Stimulated activated effector memory CD8-positive, alpha-beta T cell treated with anti-CD3 and anti-CD28 coated beads, Interleukin-12 subunit alpha, Interleukin-12 subunit beta, amount 100 ng/mL, for 72 hours (primary cell): Measurements from ENCODE around the gene ARTN.

Experiments
- ATAC-seq: fragments of 150-1000 bp; cut with Tn5 transposase; 2 replicates; pipeline ENCODE4 v1.10.0; 2021
- DNase-seq, 2 donors: peaks; one replicate each; pipeline ENCODE4 v3.0.0; 2021 to 2022; ENCODE audit warnings: low spot score in 2 of 2
- H3K27ac Mint-ChIP-seq: one replicate; pipeline ENCODE4 v1.8.0; 2022; ENCODE audit warnings: mild to moderate bottlenecking, mixed read lengths
- H3K36me3 Mint-ChIP-seq: one replicate; pipeline ENCODE4 v1.8.0; 2022; ENCODE audit warnings: mild to moderate bottlenecking, mixed read lengths
- H3K4me1 Mint-ChIP-seq: one replicate; pipeline ENCODE4 v1.8.0; 2022; ENCODE audit warnings: mixed read lengths
- H3K4me3 Mint-ChIP-seq: one replicate; pipeline ENCODE4 v1.8.0; 2022; ENCODE audit warnings: mild to moderate bottlenecking, mixed read lengths
- H3K9me3 Mint-ChIP-seq: one replicate; pipeline ENCODE4 v1.8.0; 2022; ENCODE audit warnings: mixed read lengths

Gene ARTN

DNA sequence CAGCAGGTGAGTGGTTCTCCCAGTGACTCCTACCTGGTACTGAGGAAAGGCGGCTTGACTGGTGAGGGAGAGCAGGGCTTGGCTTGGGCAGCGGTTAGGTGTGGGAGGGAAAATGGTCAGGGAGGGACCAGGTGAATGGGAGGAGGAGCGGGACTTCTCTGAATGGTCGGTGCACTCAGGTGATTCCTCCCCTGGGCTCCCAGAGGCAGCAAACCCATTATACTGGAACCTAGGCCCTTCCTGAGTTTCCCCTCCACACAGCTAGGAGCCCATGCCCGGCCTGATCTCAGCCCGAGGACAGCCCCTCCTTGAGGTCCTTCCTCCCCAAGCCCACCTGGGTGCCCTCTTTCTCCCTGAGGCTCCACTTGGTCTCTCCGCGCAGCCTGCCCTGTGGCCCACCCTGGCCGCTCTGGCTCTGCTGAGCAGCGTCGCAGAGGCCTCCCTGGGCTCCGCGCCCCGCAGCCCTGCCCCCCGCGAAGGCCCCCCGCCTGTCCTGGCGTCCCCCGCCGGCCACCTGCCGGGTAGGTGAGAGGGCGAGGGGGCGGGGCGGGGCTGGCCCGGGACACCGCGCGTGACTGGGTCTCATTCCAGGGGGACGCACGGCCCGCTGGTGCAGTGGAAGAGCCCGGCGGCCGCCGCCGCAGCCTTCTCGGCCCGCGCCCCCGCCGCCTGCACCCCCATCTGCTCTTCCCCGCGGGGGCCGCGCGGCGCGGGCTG is 2.3 kb downstream of the ARTN start:
- Mint-ChIP-seq H3K4me3 (no peak overlapping the region), H3K27ac (no peak overlapping the region), H3K36me3 (peaks cover 9% of the 10 kb centered on the region), H3K9me3 (no peaks in the 10 kb centered on the region), H3K4me1 (peaks cover 18% of the 10 kb centered on the region)
- ATAC-seq = no peak
- DNase-seq = no peak

DNA sequence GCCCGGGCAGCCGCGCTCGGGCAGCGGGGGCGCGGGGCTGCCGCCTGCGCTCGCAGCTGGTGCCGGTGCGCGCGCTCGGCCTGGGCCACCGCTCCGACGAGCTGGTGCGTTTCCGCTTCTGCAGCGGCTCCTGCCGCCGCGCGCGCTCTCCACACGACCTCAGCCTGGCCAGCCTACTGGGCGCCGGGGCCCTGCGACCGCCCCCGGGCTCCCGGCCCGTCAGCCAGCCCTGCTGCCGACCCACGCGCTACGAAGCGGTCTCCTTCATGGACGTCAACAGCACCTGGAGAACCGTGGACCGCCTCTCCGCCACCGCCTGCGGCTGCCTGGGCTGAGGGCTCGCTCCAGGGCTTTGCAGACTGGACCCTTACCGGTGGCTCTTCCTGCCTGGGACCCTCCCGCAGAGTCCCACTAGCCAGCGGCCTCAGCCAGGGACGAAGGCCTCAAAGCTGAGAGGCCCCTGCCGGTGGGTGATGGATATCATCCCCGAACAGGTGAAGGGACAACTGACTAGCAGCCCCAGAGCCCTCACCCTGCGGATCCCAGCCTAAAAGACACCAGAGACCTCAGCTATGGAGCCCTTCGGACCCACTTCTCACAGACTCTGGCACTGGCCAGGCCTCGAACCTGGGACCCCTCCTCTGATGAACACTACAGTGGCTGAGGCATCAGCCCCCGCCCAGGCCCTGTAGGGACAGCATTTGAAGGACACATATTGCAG is 3.0 kb downstream of the ARTN start:
- DNase-seq (no peak), ATAC-seq (peak; percentile 17)
- Mint-ChIP-seq H3K27ac (no peak overlapping the region), H3K9me3 (no peaks in the 10 kb centered on the region), H3K4me1 (peaks cover 18% of the 10 kb centered on the region), H3K4me3 (peak overlapping the region; percentile 37), H3K36me3 (peaks cover 9% of the 10 kb centered on the region)

DNA sequence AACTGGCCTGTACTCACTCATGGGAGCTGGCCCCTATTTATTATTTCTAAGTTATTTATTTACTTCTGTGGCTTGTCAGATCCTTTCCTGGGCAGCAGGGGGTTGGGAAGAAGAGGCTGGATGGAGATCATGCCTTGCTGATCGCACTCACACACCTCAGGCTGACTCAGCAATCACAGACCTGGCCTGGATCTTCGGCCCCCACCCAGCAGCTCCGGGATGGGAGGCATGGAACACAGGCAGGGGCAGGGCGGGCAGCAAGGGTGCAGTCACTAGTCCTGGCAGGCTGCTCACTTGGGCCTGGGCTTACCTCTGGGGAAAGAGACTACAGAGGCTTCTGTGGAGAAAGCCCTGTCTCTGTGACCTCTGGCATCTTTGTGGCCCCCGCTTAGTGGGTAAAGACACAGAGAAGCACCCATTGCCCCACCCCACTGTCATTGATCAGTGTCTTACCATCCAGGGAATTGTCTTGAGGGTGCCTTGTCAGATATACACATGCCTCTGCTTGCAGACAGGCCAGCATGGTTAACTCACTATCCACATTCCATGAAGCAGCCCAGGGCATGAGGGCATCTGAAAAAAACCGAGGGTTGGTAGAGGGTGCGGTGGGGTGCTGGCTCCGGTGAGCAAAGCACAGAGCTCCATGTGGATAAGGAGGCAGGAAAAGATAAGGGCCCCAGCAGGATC is 3.7 kb downstream of the ARTN start:
- H3K9me3 Mint-ChIP-seq = no peaks in the 10 kb centered on the region
- peak overlapping the region; percentile 37 for H3K4me3 Mint-ChIP-seq
- DNase-seq (no peak), ATAC-seq (no peak)
- H3K36me3 Mint-ChIP-seq = peaks cover 9% of the 10 kb centered on the region
- H3K27ac Mint-ChIP-seq = no peak overlapping the region
- peaks cover 18% of the 10 kb centered on the region for H3K4me1 Mint-ChIP-seq

DNA sequence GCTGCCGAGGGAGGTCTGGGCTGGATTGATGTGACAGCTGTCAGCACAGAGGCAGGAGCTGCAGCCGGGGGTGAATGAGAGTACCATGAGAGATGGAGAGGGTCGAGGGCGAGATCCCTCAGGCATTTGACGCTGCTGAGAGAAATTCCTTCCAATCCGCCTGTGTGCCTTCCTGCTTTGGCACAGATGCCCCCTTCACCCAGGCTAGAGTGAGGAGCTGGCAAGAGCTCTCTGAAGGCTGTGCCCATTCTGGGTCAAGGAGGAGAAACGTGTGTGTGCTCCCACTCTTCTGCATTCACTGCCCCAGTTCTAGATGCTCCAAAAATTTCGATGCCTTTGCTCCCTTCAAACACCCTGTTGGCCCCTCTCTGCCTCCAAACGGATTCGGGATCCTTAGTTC is 4.8 kb downstream of the ARTN start:
- peak overlapping the region; percentile 38 for H3K27ac Mint-ChIP-seq

DNA sequence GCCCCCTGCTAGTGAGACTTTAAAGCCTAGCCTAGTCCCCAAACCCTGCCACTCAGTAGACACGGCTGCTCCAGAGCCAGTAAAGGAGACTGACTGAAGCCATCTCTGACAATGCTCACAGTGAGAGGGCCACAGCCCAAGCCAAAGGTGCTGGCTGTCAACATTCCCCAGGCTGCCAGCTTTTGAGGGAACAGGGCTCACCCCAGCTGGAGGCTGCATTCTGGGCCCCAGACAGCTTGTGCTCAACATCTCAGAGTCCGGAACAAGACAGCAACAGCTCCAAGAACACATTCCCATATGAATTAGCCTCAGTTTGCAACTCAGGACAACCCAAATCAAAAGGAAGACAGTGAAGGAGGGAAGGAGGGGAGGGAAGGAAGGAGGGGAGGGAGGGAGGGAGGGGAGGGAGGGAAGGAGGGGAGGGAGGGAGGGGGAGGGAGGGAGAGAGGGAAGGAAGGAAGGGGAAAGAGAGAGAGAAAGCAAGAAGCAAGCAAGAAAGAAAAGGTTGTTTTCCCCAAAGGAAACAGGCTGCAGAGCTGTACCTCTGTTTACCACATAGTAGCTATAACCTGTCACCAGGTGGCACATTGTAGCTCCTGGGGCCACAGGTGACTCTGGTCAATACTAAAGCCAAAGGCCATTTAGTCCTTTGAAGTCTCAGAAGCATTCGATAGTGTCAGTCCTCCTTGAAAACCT is 5.4 kb downstream of the ARTN start:
- ATAC-seq = no peak
- H3K4me3 Mint-ChIP-seq = no peak overlapping the region
- no peak for DNase-seq
- H3K9me3 Mint-ChIP-seq = no peaks in the 10 kb centered on the region
- H3K27ac Mint-ChIP-seq = peak overlapping the region; percentile 38
- peaks cover 17% of the 10 kb centered on the region for H3K4me1 Mint-ChIP-seq
- H3K36me3 Mint-ChIP-seq = peaks cover 9% of the 10 kb centered on the region

More for the DNA sequence above, 4.8 kb downstream of the ARTN start:
- Mint-ChIP-seq H3K9me3 (no peaks in the 10 kb centered on the region), H3K36me3 (peaks cover 9% of the 10 kb centered on the region), H3K4me1 (peaks cover 20% of the 10 kb centered on the region), H3K4me3 (no peak overlapping the region)
- DNase-seq (no peak), ATAC-seq (no peak)

DNA sequence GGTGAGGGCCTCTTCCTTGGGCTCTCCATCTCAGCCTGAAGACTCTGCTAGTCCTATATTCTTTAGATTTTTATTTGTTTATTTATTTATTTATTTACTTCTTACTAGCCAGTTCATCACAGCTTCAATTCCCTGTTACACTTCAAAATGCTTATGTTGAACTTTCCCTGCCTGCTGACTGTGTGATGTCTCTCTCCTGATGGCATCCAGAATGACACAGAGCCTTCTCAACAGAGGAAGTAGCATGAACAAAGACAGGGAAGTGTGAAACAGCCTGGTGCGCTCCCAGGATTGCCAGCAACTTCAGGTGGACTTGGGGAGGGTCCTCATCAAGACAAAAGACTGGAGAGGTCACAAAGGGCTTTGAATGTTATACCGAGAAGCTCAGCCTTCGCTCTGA is 8.8 kb downstream of the ARTN start:
- peaks cover 35% of the 10 kb centered on the region for H3K4me1 Mint-ChIP-seq
- no peaks in the 10 kb centered on the region for H3K9me3 Mint-ChIP-seq
- peak overlapping the region; percentile 36 for H3K27ac Mint-ChIP-seq
- no peak overlapping the region for H3K4me3 Mint-ChIP-seq
- ATAC-seq = no peak
- peaks cover 20% of the 10 kb centered on the region for H3K36me3 Mint-ChIP-seq
- no peak for DNase-seq

DNA sequence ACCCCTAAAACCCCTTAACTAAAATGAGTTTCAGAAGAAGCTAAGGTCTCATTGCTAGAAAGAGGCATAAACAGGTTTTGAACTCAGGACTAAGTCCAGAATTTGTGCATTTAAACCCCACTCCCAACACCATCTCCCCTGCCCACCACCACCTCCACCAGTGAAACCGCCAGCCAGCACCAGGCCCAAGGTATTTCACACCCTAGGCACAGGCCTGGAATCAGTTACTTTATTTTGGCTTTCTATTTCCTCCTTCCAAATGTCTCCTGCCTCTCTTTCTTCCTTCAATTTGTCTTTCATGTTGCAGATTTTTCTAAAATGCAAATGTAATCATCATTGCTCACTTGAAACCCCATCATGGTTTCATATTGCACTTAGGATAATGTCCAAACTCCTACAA is 11.3 kb downstream of the ARTN start:
- peak overlapping the region; percentile 93 for H3K4me3 Mint-ChIP-seq

DNA sequence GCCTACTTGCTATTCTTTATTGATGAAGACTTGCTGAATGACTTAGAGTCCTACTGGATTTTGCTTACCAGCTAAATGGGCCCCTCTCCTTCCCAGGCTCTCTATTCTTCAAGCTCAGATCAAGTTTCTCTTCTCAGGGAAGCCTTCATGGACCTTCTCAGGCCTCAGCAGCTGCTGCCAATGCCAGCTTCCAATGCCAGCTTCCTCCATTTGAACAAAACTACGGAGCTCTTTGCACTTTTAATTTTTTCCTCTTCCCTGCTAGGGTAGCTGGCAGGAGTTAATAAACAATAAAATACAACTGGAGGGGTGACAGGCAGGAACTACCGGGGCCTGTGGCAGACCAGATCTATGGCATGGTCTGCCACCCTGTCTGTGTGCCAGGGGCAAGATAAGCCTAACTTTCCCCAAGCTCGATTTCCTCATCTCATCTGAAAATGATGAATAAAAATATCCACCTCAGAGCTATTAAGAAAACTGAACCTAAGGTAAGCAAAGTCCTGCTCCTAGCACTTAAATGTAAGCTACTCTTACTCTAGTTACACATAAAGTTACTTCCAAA is 12.2 kb downstream of the ARTN start:
- peak overlapping the region; percentile 99 for H3K27ac Mint-ChIP-seq
- peaks cover 20% of the 10 kb centered on the region for H3K36me3 Mint-ChIP-seq
- H3K4me3 Mint-ChIP-seq = peak overlapping the region; percentile 93
- ATAC-seq (no peak), DNase-seq (no peak)
- peaks cover 57% of the 10 kb centered on the region for H3K4me1 Mint-ChIP-seq
- no peaks in the 10 kb centered on the region for H3K9me3 Mint-ChIP-seq

More for the DNA sequence above, 11.3 kb downstream of the ARTN start:
- Mint-ChIP-seq H3K9me3 (no peaks in the 10 kb centered on the region), H3K36me3 (peaks cover 20% of the 10 kb centered on the region), H3K4me1 (peaks cover 49% of the 10 kb centered on the region), H3K27ac (peak overlapping the region; percentile 99)
- DNase-seq (no peak), ATAC-seq (no peak)

DNA sequence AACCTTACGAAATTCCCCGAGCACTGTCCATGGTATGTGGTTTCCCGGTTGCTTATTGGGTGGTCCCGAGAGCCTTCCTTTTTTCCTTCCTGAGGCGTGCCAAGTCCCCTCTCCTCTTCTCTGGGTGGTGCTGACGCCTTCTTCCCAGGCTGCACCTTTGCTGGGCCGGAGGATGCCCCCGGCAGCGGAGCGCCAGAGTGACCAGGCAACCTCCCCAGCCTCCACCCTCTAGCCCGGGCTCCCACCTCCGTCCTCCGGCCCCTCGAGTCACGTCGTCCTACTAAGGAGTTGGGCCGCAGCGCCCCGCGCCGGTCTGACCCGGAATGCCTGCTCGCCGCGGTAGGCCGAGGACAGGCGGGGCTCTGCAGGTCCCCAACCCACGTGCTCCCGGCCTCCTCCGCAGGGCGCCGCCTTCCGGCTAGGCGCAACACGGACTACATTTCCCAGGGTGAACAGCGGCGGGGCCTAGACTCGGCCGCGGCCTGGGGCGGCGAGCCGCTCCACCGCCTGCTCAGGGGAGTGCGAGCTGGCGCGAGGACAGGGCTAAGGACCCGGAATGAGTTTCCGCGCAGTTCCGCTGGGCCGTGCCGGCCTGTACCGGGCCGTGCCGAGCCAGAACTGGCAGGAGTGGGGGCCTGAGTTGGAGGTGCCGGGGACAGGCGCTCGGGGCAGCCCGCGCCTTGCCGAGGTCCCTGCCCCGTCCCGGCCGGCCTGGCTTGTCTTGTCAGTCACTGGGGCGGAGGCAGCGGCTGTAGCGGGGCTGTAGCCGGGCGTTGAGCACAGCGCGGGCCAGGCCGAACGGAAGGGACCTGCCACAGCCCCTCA is 12.8 kb downstream of the ARTN start, which contains the start of gene IPO13:
TSS of gene IPO13 (plus strand) at position 715 of the 825 bp plus-strand sequence. CDS start 651 bp downstream, outside the sequence.
- peak; percentile 97 for ATAC-seq
- Mint-ChIP-seq H3K27ac (peak within 1 kb of the TSS; percentile 99), H3K4me1 (peaks cover 64% of the 10 kb centered on the region), H3K9me3 (no peaks in the 10 kb centered on the region), H3K4me3 (peak within 1 kb of the TSS; percentile 93), H3K36me3 (peaks cover 20% of the 10 kb centered on the region)
- DNase-seq = peak; percentile 98 to 99

DNA sequence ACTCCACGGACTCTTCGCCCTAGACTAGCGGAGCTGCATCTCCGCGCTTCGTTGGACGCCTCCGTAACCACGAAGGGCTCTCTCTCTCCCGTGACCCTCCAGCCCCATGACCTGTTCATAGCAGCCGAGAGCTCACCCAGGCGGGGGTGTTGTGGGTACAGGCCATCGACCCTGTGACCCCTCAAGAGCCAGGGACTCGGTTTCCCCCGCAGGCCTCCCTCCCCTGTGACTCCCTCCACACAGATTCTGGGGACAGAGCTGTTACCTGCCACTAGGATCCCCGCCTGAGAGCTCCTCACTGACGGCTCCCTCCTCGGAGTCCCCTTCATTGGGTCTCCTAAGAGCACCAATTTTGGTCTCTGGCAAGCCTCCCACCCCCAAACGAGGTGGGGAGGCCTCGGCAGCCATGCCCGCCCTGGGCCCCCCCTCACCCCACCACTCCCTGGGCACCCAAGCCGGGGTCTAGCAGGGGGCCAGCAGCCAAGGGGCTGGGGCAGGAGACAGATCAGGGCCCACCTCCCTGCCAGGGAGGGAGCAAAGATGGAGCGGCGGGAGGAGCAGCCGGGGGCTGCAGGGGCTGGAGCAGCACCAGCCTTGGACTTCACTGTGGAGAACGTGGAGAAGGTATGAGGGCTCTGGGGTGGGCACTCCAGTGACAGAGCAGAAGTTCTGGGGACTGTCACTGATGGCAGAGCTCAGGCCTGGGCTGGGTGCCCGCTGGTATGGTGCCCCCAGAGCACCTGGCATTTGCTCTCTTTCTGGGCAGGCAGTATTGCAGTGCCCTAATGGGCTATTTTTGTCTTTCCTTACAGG is 13.7 kb downstream of the ARTN start:
- peak overlapping the region; percentile 99 for H3K27ac Mint-ChIP-seq
- peaks cover 66% of the 10 kb centered on the region for H3K4me1 Mint-ChIP-seq
- peaks cover 20% of the 10 kb centered on the region for H3K36me3 Mint-ChIP-seq
- H3K9me3 Mint-ChIP-seq = no peaks in the 10 kb centered on the region
- ATAC-seq = no peak
- no peak for DNase-seq
- H3K4me3 Mint-ChIP-seq = peak overlapping the region; percentile 93

DNA sequence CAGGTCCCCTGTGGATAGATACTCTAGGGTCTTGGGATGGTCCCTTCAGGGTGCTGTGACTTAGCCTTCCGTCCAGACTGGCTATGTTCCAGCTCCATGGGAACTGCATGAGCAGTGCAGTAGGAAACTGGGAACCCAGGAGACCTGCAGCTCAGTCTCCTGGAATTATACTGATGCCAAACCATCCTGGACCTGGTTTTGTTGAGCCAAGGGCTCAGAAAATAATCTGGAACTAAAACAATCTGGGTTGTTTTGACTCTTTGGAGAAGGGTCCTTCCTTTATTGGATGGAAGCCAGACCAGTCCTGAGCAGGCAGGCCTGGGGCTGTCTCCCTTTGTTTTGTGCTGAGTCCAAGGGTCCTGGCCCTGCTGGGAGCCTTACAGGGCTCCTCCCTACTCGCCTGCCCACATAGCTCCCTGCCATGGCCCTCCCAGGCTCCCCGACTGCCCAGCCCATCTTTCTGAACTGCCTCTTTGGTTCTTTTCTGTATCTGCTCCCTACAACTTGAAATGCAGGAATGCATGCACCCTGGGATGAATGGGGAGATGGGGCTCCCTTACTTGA is 14.4 kb downstream of the ARTN start:
- Mint-ChIP-seq H3K4me3 (peak overlapping the region; percentile 93), H3K36me3 (peaks cover 20% of the 10 kb centered on the region), H3K27ac (peak overlapping the region; percentile 99), H3K4me1 (peaks cover 60% of the 10 kb centered on the region), H3K9me3 (no peaks in the 10 kb centered on the region)
- DNase-seq (no peak), ATAC-seq (no peak)

DNA sequence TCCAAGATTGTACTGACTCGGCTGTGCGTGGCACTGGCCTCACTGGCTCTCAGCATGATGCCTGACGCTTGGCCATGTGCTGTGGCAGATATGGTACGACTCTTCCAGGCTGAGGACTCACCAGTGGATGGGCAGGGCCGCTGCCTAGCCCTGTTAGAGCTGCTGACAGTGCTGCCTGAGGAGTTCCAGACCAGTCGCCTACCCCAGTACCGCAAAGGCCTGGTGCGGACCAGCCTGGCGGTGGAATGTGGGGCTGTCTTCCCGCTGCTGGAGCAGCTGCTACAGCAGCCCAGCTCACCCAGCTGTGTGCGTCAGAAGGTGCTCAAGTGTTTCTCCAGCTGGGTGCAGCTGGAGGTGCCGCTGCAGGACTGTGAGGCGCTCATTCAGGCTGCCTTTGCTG is 16.1 kb downstream of the ARTN start:
- Mint-ChIP-seq H3K9me3 (no peaks in the 10 kb centered on the region), H3K4me1 (peaks cover 53% of the 10 kb centered on the region), H3K36me3 (peaks cover 11% of the 10 kb centered on the region), H3K4me3 (no peak overlapping the region), H3K27ac (no peak overlapping the region)
- no peak for DNase-seq
- no peak for ATAC-seq
